Lower leg skin (tissue), 4 donors: ENCODE measurements around the gene MYO3B. TPM values are rescaled to one million over a fixed set of nuclear protein-coding genes. Genes with fewer than 3 reads are reported as not detected.

ENCODE experiments used
- DNase-seq, 2 donors: peaks; one replicate each; pipeline ENCODE4 v3.0.0-alpha.2; 2019; ENCODE audit warnings: low spot score in 2 of 2
- H3K4me3 ChIP-seq: fragments of 200-600 bp; sonication (generic); 2 replicates; pipeline ENCODE4 v1.5.1; 2017; ENCODE audit warnings: mild to moderate bottlenecking, low read depth; ENCODE audit not compliant: poor library complexity, severe bottlenecking
- POLR2A ChIP-seq, 2 donors: fragments of 450-650 bp; IDR thresholded peaks; one replicate each; pipeline ENCODE4 v1.6.1; 2016 to 2017; ENCODE audit warnings: antibody characterized with exemption in 2 of 2, mild to moderate bottlenecking in 1 of 2, moderate library complexity in 1 of 2
- WGBS, 2 donors: methylation state at CpG; one replicate each; pipeline ENCODE4 v1.1.5; 2018; 5-methylcytosine and 5-hydroxymethylcytosine counted together
- intact Hi-C: fragments of 100-400 bp; cut with DNase I; formaldehyde crosslinking; loops from one replicate; pipeline ENCODE4 v1.15.0; 2023; ENCODE audit warnings: low total_unique reads
- total RNA-seq, 4 donors: library from RNA; depleted of rRNA; stranded (reverse); fragments of >200 nt; gene quantifications; one replicate each; pipeline ENCODE4 v1.1.0, GENCODE V29; 2016
- TF ChIP-seq, protein P1 (sequence below), 3 donors: fragments of 450-650 bp; IDR thresholded peaks; one replicate each; pipeline ENCODE4 v1.5.1; 2016; ENCODE audit warnings: antibody characterized with exemption in 3 of 3, mild to moderate bottlenecking in 3 of 3, moderate library complexity in 2 of 3

The MYO3B gene
- total RNA-seq, 4 donors from 2014 or later, result 0.17 to 0.81 (median 0.66) TPM

DNA sequence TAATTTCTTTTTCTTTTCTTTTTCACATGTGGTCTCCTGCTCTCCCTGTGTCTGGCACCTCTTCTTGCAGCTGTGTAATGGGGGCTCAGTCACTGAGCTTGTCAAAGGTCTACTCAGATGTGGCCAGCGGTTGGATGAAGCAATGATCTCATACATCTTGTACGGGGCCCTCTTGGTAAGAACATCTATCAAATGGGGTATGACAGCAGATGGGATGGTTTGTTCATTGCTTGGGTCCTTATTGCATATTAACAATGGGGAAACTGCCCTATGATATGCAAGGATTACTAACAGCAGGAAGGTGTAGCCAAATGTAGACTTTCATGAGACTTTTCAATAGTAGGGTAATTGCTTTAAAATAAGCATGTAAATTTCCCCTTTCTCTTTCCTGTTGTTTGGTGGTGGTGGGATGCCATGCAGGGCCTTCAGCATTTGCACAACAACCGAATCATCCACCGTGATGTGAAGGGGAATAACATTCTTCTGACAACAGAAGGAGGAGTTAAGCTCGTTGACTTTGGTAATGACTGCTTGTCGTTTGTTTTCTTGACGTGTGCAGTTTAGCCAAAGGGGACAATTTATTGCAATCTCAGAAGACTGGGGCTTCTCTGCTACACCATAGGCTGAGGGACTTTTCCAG lies 36.5 kb downstream of the MYO3B start:
- TF ChIP-seq, protein P1, sequence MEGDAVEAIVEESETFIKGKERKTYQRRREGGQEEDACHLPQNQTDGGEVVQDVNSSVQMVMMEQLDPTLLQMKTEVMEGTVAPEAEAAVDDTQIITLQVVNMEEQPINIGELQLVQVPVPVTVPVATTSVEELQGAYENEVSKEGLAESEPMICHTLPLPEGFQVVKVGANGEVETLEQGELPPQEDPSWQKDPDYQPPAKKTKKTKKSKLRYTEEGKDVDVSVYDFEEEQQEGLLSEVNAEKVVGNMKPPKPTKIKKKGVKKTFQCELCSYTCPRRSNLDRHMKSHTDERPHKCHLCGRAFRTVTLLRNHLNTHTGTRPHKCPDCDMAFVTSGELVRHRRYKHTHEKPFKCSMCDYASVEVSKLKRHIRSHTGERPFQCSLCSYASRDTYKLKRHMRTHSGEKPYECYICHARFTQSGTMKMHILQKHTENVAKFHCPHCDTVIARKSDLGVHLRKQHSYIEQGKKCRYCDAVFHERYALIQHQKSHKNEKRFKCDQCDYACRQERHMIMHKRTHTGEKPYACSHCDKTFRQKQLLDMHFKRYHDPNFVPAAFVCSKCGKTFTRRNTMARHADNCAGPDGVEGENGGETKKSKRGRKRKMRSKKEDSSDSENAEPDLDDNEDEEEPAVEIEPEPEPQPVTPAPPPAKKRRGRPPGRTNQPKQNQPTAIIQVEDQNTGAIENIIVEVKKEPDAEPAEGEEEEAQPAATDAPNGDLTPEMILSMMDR (IDR thresholded peaks at IDR 0.05), result no peak
- no peak for TF ChIP-seq POLR2A (IDR thresholded peaks at IDR 0.05)
- H3K4me3 ChIP-seq, result no peak overlapping the region
- 59 to 65% methylated on average over 7 of the region's 7 CpGs for WGBS, 2 donors
- intact Hi-C loops, result no loop called here
- DNase-seq, result no peak

DNA sequence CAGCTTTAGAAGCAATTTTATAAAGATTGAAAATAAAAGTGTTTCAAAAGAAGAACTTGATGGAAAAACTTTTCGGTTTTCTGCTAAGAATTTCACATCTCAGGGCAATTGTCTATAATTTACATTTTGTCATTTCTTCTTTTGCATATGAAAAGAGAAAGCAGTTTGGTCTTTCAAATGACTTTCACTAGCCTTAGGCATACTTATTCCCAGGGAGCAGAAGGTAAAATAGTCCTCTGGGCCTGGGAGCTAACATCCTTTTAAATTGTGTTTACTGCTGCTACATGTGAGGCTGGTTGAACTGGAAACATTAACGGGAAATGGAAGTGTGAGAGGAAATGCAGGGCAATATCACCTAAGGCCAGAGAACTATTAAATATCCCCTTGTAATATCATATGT lies 37.1 kb downstream of the MYO3B start:
- intact Hi-C loops, result no loop called here
- no peak overlapping the region for H3K4me3 ChIP-seq
- DNase-seq, result no peak
- TF ChIP-seq, protein P1 (IDR thresholded peaks at IDR 0.05), result no peak
- TF ChIP-seq POLR2A (IDR thresholded peaks at IDR 0.05), result no peak
- 71 to 74% methylated on average over 2 of the region's 2 CpGs for WGBS, 2 donors

DNA sequence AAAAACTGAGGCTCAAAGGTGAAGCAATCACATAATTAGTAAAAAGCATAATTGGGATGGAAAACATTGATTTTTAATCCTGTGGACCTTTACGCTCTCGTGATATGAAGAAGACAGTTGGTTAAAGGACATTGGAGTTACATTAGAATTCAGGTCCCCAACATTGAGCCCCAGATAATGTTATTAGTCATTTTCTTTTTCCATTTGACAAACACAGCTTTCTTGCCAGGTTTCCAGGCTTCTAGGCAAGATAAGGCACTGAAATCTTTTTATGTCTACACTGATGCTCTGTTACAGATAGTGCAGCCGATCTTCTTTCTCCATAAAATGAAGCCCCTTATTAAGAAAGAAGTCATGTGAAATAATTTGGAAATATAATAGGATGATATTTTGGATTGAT lies 38.5 kb downstream of the MYO3B start:
- intact Hi-C loops, result no loop called here
- 92 to 99% methylated on average over 3 of the region's 3 CpGs for WGBS, 2 donors
- no peak for TF ChIP-seq POLR2A (IDR thresholded peaks at IDR 0.05)
- TF ChIP-seq, protein P1 (IDR thresholded peaks at IDR 0.05), result no peak
- H3K4me3 ChIP-seq, result no peak overlapping the region
- DNase-seq, result no peak

DNA sequence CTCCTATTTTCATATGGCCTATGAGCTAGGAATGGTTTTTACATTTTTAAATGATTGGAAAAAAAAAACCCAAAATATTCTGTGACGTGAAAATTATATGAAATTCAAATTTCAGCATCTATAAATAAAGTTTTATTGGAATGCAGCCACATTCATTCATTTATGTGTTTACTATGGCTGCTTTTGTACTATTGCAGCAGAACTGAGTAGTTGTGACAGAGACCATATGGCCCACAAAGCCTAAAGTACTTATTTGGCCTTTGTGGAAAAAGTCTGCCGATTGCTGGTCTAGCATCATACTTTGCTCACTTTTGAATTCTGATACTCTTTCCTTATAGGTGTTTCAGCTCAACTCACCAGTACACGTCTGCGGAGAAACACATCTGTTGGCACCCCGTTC lies 39.0 kb downstream of the MYO3B start:
- intact Hi-C loops, result no loop called here
- DNase-seq, result no peak
- WGBS, 2 donors, result 81 to 83% methylated on average over 5 of the region's 5 CpGs
- H3K4me3 ChIP-seq, result no peak overlapping the region
- no peak for TF ChIP-seq POLR2A (IDR thresholded peaks at IDR 0.05)
- TF ChIP-seq, protein P1 (IDR thresholded peaks at IDR 0.05), result no peak

DNA sequence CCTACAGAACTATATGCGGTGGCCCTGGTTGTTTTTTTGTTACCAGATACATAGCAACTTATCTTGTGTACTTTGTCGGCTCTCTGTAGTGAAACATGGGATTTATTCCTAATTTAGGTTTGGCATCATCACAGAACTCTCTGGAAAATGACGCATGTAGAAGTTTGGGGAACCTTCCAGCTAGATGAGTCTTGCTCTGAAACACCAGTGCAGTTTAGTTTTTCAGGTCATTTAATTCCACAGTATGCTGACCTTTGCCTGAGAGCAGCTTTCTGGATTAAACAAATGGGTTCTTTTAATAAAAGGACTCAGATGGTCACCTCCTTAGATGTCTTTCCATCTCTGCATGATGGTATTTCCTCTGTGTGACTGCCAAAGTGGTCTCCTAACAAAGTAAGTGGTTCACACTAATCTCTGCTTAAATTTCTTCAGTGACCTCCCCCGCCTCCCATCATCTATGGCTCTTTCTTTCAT lies 39.9 kb downstream of the MYO3B start:
- WGBS, 2 donors, result 75 to 76% methylated on average over 4 of the region's 4 CpGs
- H3K4me3 ChIP-seq, result no peak overlapping the region
- no peak for DNase-seq
- intact Hi-C loops, result no loop called here
- TF ChIP-seq, protein P1 (IDR thresholded peaks at IDR 0.05), result no peak
- TF ChIP-seq POLR2A (IDR thresholded peaks at IDR 0.05), result no peak

DNA sequence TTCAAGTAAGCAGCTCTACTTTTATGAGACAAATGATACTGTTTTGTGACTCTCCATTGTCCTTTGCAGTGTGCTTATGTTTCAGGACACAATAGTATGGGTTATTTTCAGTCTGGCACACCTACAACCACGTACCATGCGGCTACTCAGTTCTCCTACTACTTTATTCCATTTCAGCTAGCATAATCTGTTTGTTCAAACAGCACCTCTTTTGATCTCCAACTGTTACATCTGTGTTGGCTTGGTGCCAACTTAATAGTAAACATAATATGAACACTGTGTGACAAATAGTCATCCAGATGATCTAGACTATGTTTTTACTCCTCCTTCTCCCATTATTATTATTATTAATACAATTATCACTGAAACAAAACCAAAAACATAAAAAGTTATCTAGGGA lies 40.5 kb downstream of the MYO3B start:
- no peak for DNase-seq
- intact Hi-C loops, result no loop called here
- no peak overlapping the region for H3K4me3 ChIP-seq
- WGBS, 2 donors, result 69 to 87% methylated on average over 2 of the region's 2 CpGs
- TF ChIP-seq, protein P1 (IDR thresholded peaks at IDR 0.05), result no peak
- no peak for TF ChIP-seq POLR2A (IDR thresholded peaks at IDR 0.05)
